Choroid plexus epithelial cell (primary cell): Measurements from ENCODE around the gene ZCCHC14.
A peak's percentile ranks its signal among the peaks of the same experiment; 100 is the strongest.

ENCODE experiments used
- DNase-seq: peaks from one replicate; pipeline ENCODE4 v3.0.0-alpha.2; 2010; ENCODE audit warnings: low read depth
- H3K4me3 ChIP-seq: 2 replicates; pipeline ENCODE4 v1.5.1; 2011; ENCODE audit warnings: low read depth, mild to moderate bottlenecking, control low read depth, low read length, moderate library complexity
- CTCF ChIP-seq: conservative IDR thresholded peaks from 2 replicates; pipeline ENCODE4 v1.5.1; 2011; ENCODE audit warnings: low read depth, mild to moderate bottlenecking, control low read depth, inconsistent platforms, low read length, moderate library complexity

ZCCHC14 gene

GRCh38 chr16:87468550-87468949, 24.3 kb downstream of the ZCCHC14 start:
- no peak for TF ChIP-seq CTCF
- DNase-seq: no peak

DNA sequence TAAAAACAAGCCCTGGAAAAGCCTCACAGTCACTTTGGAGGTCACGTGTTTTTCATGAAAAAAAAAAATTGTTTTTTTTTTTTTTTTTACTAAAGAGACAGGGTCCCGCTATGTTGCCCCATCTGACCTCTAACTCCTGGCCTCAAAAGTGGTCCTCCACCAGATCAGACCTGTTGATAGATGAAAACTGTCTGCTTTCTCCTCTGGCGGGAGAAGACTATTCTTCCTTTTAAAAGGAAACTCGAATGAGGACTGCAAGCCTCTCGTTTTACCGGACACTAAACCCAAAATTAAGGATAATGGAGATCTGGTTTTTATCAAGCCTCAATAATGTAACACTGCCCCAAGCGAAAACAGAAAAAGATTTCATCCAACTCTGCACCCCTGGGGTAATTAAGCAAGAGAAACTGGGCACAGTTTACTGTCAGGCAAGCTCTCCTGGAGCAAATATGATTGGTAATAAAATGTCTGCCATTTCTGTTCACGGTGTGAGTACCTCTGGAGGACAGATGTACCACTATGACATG, 25.8 kb downstream of the ZCCHC14 start:
- DNase-seq: no peak
- no peak overlapping the region for H3K4me3 ChIP-seq
- TF ChIP-seq CTCF: no peak

More at GRCh38 chr16:87468550-87468949, 24.3 kb downstream of the ZCCHC14 start:
- H3K4me3 ChIP-seq: no peak overlapping the region

DNA sequence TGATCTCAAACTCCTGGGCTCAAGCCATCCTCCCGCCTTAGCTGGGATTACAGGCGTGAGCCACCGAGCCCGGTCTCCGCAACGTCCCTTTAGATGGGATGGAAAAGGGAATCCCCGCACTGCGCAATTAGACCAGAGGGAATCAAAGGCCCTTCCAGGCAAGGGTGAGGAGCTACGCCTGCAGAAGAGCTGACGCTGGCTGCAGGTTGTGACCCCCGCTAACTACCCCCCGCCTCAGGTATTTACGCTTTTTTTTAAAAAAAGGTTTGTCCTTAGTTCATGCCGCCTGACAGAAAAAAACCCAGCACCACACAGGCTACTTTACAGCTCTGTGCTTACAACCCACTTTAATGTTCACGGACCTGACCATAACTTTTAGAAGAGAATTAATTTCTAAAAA, 26.9 kb downstream of the ZCCHC14 start:
- no peak overlapping the region for H3K4me3 ChIP-seq
- TF ChIP-seq CTCF: no peak
- DNase-seq: no peak

GRCh38 chr16:87465306-87465705, 27.5 kb downstream of the ZCCHC14 start:
- peak; percentile 92 for DNase-seq
- H3K4me3 ChIP-seq: no peak overlapping the region
- no peak for TF ChIP-seq CTCF

DNA sequence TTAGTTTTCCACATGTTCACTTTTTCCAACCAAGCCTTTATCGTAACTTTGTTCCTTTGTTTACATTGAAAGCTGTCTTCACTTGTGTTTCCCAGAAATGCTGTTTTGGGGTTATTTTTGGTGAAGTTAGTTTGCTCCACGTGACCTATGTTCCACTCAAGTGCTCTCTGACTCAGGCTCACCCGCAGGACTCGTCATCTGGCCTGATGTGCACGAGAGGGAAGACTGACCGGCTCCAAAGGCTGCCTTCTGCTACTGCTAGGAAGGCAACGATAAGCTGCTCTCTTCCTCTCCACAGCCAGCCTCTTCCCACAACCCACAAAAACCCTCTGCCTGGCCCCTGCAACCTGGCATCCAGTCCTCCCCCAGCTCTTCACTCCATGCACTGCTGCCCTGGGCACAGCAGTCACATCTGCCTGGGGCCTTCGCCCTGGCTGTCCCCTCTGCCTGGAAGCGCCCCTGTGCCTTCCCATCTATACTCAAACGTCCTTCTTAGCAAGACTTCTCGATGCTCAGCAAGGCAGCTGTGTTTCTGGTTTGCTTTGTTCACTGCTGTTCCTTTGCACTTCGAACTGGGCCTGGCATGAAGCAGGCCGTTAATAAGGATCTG, 28.0 kb downstream of the ZCCHC14 start:
- no peak for TF ChIP-seq CTCF
- DNase-seq: peak; percentile 96
- H3K4me3 ChIP-seq: peak overlapping the region; percentile 38

GRCh38 chr16:87463722-87464690, 28.8 kb downstream of the ZCCHC14 start:
- TF ChIP-seq CTCF: no peak
- peak; percentile 91 for DNase-seq
- peak overlapping the region; percentile 14 for H3K4me3 ChIP-seq
